GM21360 (cell line): ENCODE results near the gene KLRC4.
"Not testable (repeated sequence)": the region's sequence is repeated elsewhere in the genome, so short reads cannot be mapped to it uniquely, and the experiment has no call there.

ENCODE experiments used
- ATAC-seq: cut with Tn5 transposase; IDR thresholded peaks from one replicate; pipeline ENCODE4 v1.9.1; 2021; ENCODE audit warnings: mild to moderate bottlenecking, moderate library complexity; ENCODE audit not compliant: unreplicated experiment

The KLRC4 gene

DNA sequence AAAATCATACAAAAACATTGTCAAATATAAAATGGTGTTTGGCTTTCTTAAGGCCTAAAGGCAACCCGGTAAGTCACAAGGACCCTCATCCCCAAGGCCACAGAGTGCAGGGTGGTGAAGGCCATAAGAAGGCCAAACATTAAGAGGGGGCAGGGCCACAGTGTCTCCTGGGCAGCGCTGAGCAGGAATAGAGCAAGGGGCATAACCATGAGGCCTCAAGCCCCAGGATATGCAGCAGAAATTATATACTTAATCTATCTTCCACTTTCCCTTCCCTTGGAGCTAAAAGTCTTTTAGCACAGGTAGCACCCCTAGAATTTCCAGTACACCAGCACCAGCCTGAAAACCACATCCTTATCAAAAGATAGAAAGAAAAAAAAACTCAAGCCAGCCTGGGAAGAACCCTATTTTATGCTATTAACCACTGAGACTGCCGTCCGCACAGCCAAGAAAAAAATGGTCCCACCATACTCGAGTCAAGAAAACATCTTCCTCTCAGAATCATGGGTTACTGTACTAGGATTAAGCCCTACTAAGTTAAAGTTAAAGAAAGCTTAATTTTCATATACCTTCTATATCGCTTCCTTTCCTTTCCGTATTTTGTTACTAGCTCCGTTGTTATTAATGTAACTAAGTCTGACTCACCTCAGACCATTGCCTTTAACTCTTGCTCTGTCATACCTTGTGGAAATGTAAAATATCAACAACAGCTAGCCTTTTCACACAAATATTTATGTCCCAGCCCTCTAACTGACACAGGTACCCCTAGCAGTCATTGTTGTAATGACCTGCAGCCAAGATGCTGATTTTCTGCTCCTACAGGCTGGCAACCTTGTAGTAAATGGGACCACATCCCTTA is 39.8 kb downstream of the KLRC4 start:
- ATAC-seq: no peak

DNA sequence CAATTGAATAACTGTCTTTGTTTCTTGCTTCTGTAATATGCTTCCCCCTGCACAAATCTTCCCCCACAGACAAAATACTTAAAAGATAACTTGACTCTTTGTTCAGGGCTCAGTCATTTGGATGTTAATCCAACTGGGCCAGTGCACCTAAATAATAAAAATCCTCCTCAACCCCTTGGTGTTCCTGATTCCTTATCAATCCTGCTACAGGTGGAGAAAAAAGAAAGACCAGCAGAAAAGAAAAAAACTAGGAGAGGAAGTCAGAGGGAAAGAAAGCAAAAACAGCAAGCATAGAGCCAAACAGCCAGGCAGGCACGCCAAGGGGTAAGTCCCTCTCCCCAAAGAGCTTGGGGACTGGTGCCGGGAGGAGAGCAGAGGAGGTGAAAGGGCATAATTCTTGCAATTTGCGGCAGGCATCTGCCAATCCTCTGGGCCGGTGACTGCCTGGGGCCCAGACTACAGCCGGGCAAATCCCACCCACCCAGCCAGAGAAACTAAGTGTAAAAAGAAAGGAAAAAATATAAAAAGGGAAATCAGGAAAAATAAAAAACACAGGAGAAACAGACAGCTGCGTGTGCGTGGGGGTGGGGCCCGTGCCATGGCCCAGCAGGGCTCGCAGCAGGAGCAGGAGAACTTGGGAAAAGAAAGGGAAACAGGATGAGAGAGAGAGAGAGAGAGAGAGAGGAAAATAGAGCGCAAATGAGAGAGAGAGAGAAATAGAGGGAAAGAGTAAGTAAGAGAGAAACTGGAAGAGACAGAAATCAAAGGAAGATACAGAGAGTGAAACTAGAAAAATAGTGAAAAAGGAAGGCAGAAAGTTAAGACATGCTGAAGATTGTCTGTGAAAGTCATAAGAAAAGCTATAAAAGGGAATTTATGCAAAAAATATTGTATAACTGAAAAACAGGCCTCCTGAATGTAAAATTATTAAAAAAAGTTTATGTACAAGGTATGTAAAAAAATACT is 41.1 kb downstream of the KLRC4 start:
- no peak for ATAC-seq

- ATAC-seq: not testable (repeated sequence)
Observed at GRCh38 chr12:10367714-10368113, 41.8 kb downstream of the KLRC4 start.

GRCh38 chr12:10366875-10367274 is 42.7 kb downstream of the KLRC4 start:
- no peak for ATAC-seq

DNA sequence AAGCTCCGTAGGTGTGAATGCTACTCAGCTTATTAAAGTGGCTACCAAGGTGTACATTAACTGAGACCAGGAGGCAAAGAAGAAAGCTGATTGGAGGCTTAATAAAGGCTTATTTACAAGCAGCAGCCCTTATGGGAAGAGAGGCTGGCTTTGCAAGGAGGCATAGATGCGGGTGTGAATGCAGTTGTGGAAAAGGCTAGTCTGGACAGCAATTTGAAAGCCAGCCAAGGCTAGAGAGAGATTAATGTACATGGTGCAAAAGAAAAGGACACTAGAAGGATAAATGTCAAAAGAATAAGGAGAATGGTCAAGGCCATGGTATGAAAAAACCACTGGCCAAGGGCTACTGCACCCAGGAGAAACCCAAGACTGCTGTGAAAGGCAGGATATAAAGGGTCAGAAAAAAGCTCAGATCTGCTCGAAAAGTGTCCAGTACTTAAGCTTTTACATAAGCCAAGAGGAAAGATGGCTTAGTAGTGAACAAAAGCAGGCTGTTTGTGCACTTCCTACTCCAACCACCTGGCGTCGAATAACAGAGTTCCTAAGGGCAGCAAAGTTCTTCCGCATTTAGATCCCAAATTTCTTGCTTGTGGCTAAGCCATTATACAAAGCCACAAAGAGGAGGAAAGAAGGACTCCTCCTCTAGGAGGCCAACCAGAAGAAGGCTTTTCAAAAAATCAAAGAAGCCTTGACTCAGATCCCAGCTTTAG is 43.7 kb downstream of the KLRC4 start:
- no peak for ATAC-seq

- ATAC-seq: peak; percentile 56
Observed at GRCh38 chr12:10364815-10365622, 44.5 kb downstream of the KLRC4 start.

DNA sequence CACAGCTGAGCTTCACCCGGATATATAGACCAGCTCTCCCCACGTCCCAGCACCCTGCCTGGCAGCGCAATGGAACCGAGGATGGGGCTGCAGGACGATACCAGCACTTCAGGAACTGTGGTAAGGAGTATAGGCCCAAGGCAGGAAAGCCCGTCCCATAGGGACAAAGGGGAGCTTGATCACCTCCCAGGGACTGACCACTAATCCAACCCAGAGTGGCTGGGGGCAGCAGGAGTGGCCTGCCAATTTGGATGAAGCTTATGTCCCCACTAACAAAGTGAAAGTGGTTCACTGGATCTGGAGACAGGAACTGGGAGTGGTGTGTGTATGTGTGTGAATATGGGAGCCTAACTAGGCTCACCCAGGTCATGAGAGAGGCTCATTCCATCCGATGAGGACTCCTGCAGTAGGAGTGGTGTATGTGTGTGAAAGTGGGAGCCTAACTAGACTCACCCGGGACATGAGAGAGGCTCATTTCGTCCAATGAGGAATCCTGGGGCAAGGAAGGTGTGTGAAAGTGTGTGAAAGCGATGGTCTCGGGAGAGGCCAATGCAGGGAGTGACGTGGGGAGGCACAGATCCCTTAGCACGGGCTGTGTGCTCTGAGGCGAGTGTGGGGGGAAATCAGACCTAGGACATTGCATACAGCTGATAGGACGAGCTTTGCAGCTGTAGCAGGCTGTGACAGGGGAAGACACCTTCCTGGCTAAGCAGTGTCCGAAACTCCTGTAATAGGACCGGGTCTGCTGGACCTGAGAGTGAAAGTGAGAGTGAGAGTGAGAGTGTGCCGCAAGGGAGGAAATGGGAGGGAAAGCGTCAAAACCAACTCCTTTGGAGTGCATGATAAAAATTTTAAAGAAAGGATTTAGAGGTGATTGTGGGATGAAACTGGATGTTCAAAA is 45.4 kb downstream of the KLRC4 start:
- ATAC-seq: peak; percentile 98

- no peak for ATAC-seq
Observed at GRCh38 chr12:10363658-10363913, 46.0 kb downstream of the KLRC4 start.

DNA sequence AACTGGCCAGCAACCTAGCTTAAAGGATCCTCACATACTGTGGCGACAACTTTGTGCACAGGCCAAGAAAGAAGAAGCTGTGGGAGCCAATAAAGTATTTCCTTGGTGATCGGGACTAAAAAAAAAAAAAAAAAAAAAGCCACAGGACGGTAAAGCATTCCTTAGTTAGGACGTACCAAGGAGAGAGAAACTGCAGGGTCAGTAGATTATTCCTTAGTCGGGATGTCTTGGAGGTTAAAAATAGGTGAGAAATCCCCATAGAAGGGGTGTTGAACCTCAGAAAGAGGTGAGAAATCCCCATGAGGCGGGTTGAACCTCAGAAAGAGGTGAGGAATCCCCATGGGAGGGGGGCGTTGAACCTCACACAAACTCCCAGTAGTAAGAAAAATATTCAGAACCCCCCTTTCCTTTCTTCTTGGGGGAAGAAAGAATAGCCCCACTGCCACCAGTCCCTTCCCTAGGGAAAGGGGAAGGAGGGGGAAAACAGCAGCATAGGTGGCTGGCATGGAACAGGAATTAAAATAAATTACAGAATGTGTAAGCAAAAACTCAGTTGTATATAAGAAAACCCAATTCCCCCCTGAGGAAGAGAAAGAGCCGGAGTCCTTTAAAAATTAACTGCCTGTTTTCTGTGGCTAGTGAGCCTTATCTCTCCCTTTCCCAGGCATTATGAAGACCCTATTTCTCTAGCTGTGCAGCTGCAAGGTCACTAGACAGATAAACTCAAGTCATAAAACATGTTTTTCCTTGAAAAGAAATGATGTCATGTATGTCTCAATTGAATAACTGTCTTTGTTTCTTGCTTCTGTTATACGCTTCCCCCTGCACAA is 46.5 kb downstream of the KLRC4 start:
- no peak for ATAC-seq

DNA sequence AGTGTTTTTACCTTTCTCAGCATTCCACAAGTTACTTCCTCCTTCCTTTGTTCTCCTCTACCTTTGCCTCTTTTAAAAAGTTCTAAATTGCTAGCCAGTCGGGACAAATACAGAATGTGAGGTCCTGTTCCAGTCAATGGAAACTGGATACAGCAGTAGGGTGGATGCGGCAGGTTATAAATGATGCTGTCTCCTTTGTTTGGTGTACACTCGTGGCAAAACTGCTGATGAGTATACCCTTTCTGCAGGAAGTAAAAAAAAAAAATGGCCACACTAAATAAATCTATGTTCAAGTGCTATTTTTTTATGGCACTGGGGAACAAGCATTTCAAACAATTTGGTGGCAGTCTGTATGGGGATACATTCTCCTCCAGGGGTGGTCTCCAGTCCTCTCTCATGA is 47.2 kb downstream of the KLRC4 start:
- no peak for ATAC-seq

DNA sequence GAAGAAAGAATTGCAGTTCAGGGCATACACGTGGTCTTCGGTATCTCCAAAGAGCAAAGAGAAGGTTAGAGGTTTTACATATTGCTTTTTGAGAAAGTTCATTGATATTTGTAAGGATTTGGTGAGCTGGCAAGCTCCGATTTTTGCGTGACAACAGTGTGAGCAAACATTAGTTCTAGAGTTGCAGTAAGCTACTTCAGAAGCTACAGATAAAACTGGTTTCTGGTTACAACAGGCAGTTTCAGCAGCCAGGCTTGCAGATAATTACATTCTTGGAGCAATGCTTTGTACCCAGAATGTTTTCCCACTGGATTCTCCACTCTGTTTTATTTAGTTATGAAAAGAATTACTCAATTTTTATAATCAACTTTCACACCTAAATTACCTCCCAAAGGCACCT is 47.9 kb downstream of the KLRC4 start:
- ATAC-seq: no peak

DNA sequence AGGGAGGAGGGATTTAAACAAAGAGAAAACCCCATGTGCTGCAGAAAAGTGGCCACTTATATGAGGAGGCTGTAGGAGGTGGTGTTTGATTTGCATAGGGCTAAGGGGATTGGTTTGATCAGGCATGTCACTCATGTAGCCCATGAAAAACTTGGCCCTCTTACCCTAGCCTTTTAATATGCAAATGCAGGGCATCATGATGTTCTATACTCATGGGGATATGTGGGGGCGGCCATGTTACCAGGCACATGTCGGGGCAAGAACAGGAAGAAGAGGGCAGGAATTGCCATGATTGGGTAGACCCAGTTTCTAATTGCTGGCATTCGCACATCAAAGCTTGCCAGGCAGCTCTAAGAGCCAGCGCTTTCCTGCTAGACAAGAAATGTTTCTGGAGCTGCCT is 48.5 kb downstream of the KLRC4 start:
- no peak for ATAC-seq

GRCh38 chr12:10358969-10359368 is 50.6 kb downstream of the KLRC4 start:
- ATAC-seq: no peak

GRCh38 chr12:10358131-10358530 is 51.4 kb downstream of the KLRC4 start:
- ATAC-seq: no peak
